Spleen (tissue), 11 donors: Measurements from ENCODE around the gene RND1. TPM values are rescaled to one million over a fixed set of nuclear protein-coding genes. Genes with fewer than 3 reads are reported as not detected.

Experiments
- DNase-seq: peaks from one replicate; pipeline ENCODE4 v3.0.0-alpha.2; 2020
- H3K27ac ChIP-seq, 8 donors: fragments of 200-600 bp; sonication (generic) in 7 of 8; 1 replicate in 4 of 8; 2 replicates in 4 of 8; pipeline versions ENCODE4 v1.5.0 to v1.8.0; 2016 to 2021; ENCODE audit warnings: inconsistent platforms in 4 of 8, mild to moderate bottlenecking in 4 of 8, moderate library complexity in 1 of 8
- H3K27me3 ChIP-seq, 7 donors: fragments of 200-600 bp; sonication (generic) in 6 of 7; replicated peaks in 1 of 7; 1 replicate in 4 of 7; 2 replicates in 3 of 7; pipeline versions ENCODE4 v1.5.0 to v1.8.0; 2016 to 2021; ENCODE audit warnings: inconsistent platforms in 3 of 7, mild to moderate bottlenecking in 1 of 7
- H3K36me3 ChIP-seq, 6 donors: fragments of 200-600 bp; sonication (generic) in 5 of 6; 1 replicate in 4 of 6; 2 replicates in 2 of 6; pipeline versions ENCODE4 v1.5.0 to v1.8.0; 2016 to 2021; ENCODE audit warnings: inconsistent platforms in 2 of 6
- H3K4me1 ChIP-seq, 6 donors: fragments of 200-600 bp; sonication (generic) in 5 of 6; 1 replicate in 3 of 6; 2 replicates in 3 of 6; pipeline versions ENCODE4 v1.5.0 to v1.8.0; 2016 to 2021; ENCODE audit warnings: inconsistent platforms in 3 of 6
- H3K4me3 ChIP-seq, 8 donors: fragments of 200-600 bp; sonication (generic) in 7 of 8; 1 replicate in 4 of 8; 2 replicates in 4 of 8; pipeline versions ENCODE4 v1.5.0 to v1.8.0; 2016 to 2021; ENCODE audit warnings: inconsistent platforms in 4 of 8, mild to moderate bottlenecking in 4 of 8, moderate library complexity in 2 of 8
- H3K9me3 ChIP-seq, 8 donors: fragments of 200-600 bp; sonication (generic) in 7 of 8; 1 replicate in 4 of 8; 2 replicates in 4 of 8; pipeline versions ENCODE4 v1.5.0 to v1.8.0; 2016 to 2021; ENCODE audit warnings: inconsistent platforms in 4 of 8
- CTCF ChIP-seq, 11 experiments: fragments of 200-600 bp in 7 of 11; fragments of 450-650 bp in 4 of 11; sonication (generic) in 4 of 11; IDR thresholded peaks in 8 of 11; conservative IDR thresholded peaks in 3 of 11; 1 replicate in 7 of 11; 2 replicates in 4 of 11; pipeline versions ENCODE4 v1.4.0 to v1.8.0; 2016 to 2021; ENCODE audit warnings: antibody characterized with exemption in 11 of 11, inconsistent platforms in 4 of 11, mild to moderate bottlenecking in 1 of 11
- POLR2A ChIP-seq, 3 donors: fragments of 450-650 bp; IDR thresholded peaks; one replicate each; pipeline ENCODE4 v1.5.1; 2017; ENCODE audit warnings: antibody characterized with exemption in 3 of 3, mild to moderate bottlenecking in 1 of 3
- POLR2AphosphoS5 ChIP-seq, 3 donors: sonication (generic); formaldehyde crosslinking; IDR thresholded peaks; one replicate each; pipeline ENCODE4 v1.5.1; 2017; ENCODE audit warnings: antibody characterized with exemption in 3 of 3
- WGBS, 5 donors: extraction: QIAGEN DNeasy Blood & Tissue Kit in 3 of 5; methylation state at CpG; one replicate each; pipeline versions ENCODE4 v1.1.5 to v1.1.7; 2013 to 2018; 5-methylcytosine and 5-hydroxymethylcytosine counted together
- intact Hi-C: fragments of 100-400 bp; cut with DNase I; formaldehyde crosslinking; loops from one replicate; pipeline ENCODE4 v1.15.0; 2023; ENCODE audit warnings: low total_unique reads
- polyA plus RNA-seq, 3 donors: library from polyadenylated mRNA; stranded (reverse); fragments of 200-250 nt; gene quantifications; one replicate each; pipeline ENCODE4 v1.2.1, GENCODE V29; 2013
- total RNA-seq, 7 donors: library from RNA; depleted of rRNA in 3 of 7; stranded (reverse); fragments of >200 nt in 3 of 7; fragmentation: NEBNext Ultra II Directional in 4 of 7; extraction: Animal tissue kit (Norgen Biotek cat#: 25700) in 4 of 7; gene quantifications; one replicate each; pipeline versions ENCODE4 v1.1.0 to v1.2.1, GENCODE V29; 2016 to 2021
- donor health status: healthy with polysubstance abuse.
- donor health status: DM: no; HTN: no; CAD: no; lungs with moderate emphysema.
- donor health status: DM: no; HTN: no; CAD: no.
- donor health status: Bipolar disorder and iron deficiency.
- donor health status: healthy.
- donor health status: DM: no; HTN: no; CAD: no.
- donor health status: DM: yes; HTN: yes; CAD: no.

RND1 gene
- total and polyA plus RNA-seq, 10 donors, result 0.65 to 3.0 (median 1.0) TPM

- Histone ChIP-seq H3K27me3 (peaks cover 0 to 43% (median 5%) of the 10 kb centered on the region in 7 donors), H3K36me3 (no peaks in the 10 kb centered on the region), H3K4me3 (no peak overlapping the region), H3K27ac (no peak overlapping the region), H3K9me3 (no peaks in the 10 kb centered on the region), H3K4me1 (peaks cover 0 to 46% (median 27%) of the 10 kb centered on the region in 6 donors)
- intact Hi-C loops, result no loop called here
- 73 to 85% (median 77%) methylated on average over 5 of the region's 5 CpGs for WGBS, 5 donors
- TF ChIP-seq POLR2A (IDR thresholded peaks at IDR 0.05) (no peak), POLR2AphosphoS5 (IDR thresholded peaks at IDR 0.05) (no peak), CTCF (IDR thresholded peaks at IDR 0.05 in 8 of 11, conservative IDR thresholded peaks at IDR 0.05 in 3 of 11) (no peak)
- no peak for DNase-seq
Measured at GRCh38 chr12:48819986-48820725, 45.5 kb downstream of the RND1 start.

GRCh38 chr12:48818831-48819590 is 46.7 kb downstream of the RND1 start:
- Histone ChIP-seq H3K36me3 (no peaks in the 10 kb centered on the region), H3K9me3 (no peaks in the 10 kb centered on the region), H3K4me1 (peaks cover 1 to 57% (median 36%) of the 10 kb centered on the region in 6 donors), H3K27me3 (peaks cover 0 to 43% (median 5%) of the 10 kb centered on the region in 7 donors), H3K4me3 (peak overlapping the region; percentile 44 to 88 (median 66)), H3K27ac (peak overlapping the region in 4 of 8 donors; percentile 7 to 64 (median 40))
- TF ChIP-seq POLR2A (IDR thresholded peaks at IDR 0.05), result no peak
- peak in 1 of 11 experiments; percentile 45 for TF ChIP-seq CTCF (IDR thresholded peaks at IDR 0.05 in 8 of 11, conservative IDR thresholded peaks at IDR 0.05 in 3 of 11)
- DNase-seq, result no peak
- 18 to 29% (median 20%) methylated on average over 21 to 37 of the region's 37 CpGs for WGBS, 5 donors
- intact Hi-C loops, result no loop called here

- peaks cover 2 to 66% (median 42%) of the 10 kb centered on the region in 6 donors for H3K4me1 ChIP-seq
- 0 to 1% (median 1%) methylated on average over 62 to 79 of the region's 79 CpGs for WGBS, 5 donors
- no peaks in the 10 kb centered on the region for H3K9me3 ChIP-seq
- H3K36me3 ChIP-seq, result no peaks in the 10 kb centered on the region
- intact Hi-C loops, result no loop called here
- H3K27ac ChIP-seq, result peak within 1 kb of the TSS in 4 of 8 donors; percentile 7 to 64 (median 40)
- peaks cover 0 to 43% (median 5%) of the 10 kb centered on the region in 7 donors for H3K27me3 ChIP-seq
- peak within 1 kb of the TSS; percentile 44 to 88 (median 66) for H3K4me3 ChIP-seq
- TF ChIP-seq CTCF (IDR thresholded peaks at IDR 0.05 in 8 of 11, conservative IDR thresholded peaks at IDR 0.05 in 3 of 11), result no peak
- no peak for TF ChIP-seq POLR2A (IDR thresholded peaks at IDR 0.05)
- peak; percentile 17 to 57 (median 56) for TF ChIP-seq POLR2AphosphoS5 (IDR thresholded peaks at IDR 0.05)
- peak; percentile 93 for DNase-seq
Measured at GRCh38 chr12:48817873-48818830, 47.5 kb downstream of the RND1 start, which contains the start of gene CACNB3. TSS of gene CACNB3 (plus strand) at chr12:48818496. CDS start at chr12:48818930, 434 bp downstream.
